A673 (cell line): ENCODE measurements around the gene CCDC85B. TPM values are rescaled to one million over a fixed set of nuclear protein-coding genes. Genes with fewer than 3 reads are reported as not detected.

Experiments used
- BruUV-seq: library from RNA; stranded (reverse); fragments of 400-500 nt; replicated peaks from 2 replicates; lab custom pipeline; 2021; lab: Mats Ljungman, UMichigan
- CTCF ChIA-PET: fragments of 300-600 bp; sonication (Branson Sonifier 250); formaldehyde crosslinking; loops from one replicate; lab custom pipeline; 2022; ENCODE audit warnings: antibody characterized with exemption; lab: Charles Lee
- POLR2A ChIA-PET: fragments of 300-600 bp; sonication (Branson Sonifier 250); formaldehyde crosslinking; loops from one replicate; lab custom pipeline; 2022; ENCODE audit warnings: antibody characterized with exemption; ENCODE audit not compliant: low non-redundant PET; lab: Charles Lee
- DNase-seq: peaks from one replicate; pipeline ENCODE4 v3.0.0-alpha.2; 2015; ENCODE audit warnings: low spot score
- H3K27ac ChIP-seq: fragments of 200-600 bp; sonication (generic); 2 replicates; pipeline ENCODE4 v1.5.1; 2016; ENCODE audit warnings: mixed run types, low read depth, mild to moderate bottlenecking, mixed read lengths, antibody characterized with exemption, low read length; ENCODE audit not compliant: poor library complexity, severe bottlenecking
- H3K27me3 ChIP-seq: fragments of 200-600 bp; sonication (generic); replicated peaks from 2 replicates; pipeline ENCODE4 v1.6.1; 2017; ENCODE audit warnings: mixed run types, low read depth, mild to moderate bottlenecking, mixed read lengths, antibody characterized with exemption, low read length; ENCODE audit not compliant: insufficient read depth, poor library complexity
- H3K36me3 ChIP-seq: fragments of 200-600 bp; sonication (generic); 2 replicates; pipeline ENCODE4 v1.6.1; 2016; ENCODE audit warnings: mixed run types, mild to moderate bottlenecking, mixed read lengths, antibody characterized with exemption, low read length; ENCODE audit not compliant: insufficient read depth, poor library complexity, severe bottlenecking
- H3K4me1 ChIP-seq: fragments of 200-600 bp; sonication (generic); 2 replicates; pipeline ENCODE4 v1.6.1; 2017; ENCODE audit warnings: mixed run types, mild to moderate bottlenecking, mixed read lengths, antibody characterized with exemption, low read length; ENCODE audit not compliant: insufficient read depth, poor library complexity, severe bottlenecking
- H3K4me3 ChIP-seq: fragments of 200-600 bp; sonication (generic); 2 replicates; pipeline ENCODE4 v1.5.1; 2016; ENCODE audit warnings: low read depth, mixed run types, mild to moderate bottlenecking, mixed read lengths, low read length; ENCODE audit not compliant: poor library complexity, severe bottlenecking
- H3K9me3 ChIP-seq: fragments of 200-600 bp; sonication (generic); 2 replicates; pipeline ENCODE4 v1.6.1; 2016; ENCODE audit warnings: mixed run types, low read depth, mild to moderate bottlenecking, mixed read lengths, antibody characterized with exemption, low read length; ENCODE audit not compliant: poor library complexity, severe bottlenecking
- CTCF ChIP-seq: fragments of 300-800, 200-600 bp; sonication (generic); conservative IDR thresholded peaks from 2 replicates; pipeline ENCODE4 v1.5.1; 2017; ENCODE audit warnings: low read depth, mild to moderate bottlenecking, antibody characterized with exemption, low read length, moderate library complexity, mixed read lengths
- EZH2 ChIP-seq: fragments of 200-600 bp; sonication (generic); IDR thresholded peaks from 2 replicates; pipeline ENCODE4 v1.6.1; 2017; ENCODE audit warnings: borderline replicate concordance, low read depth, mild to moderate bottlenecking, mixed read lengths, antibody characterized with exemption, low read length; ENCODE audit not compliant: poor library complexity, severe bottlenecking
- intact Hi-C: fragments of 100-400 bp; cut with micrococcal nuclease; formaldehyde crosslinking; loops from one replicate; pipeline ENCODE4 v1.10.0; 2022; ENCODE audit not compliant: unreplicated experiment
- total RNA-seq: library from RNA; stranded (reverse); gene quantifications from 2 replicates; pipeline ENCODE4 v1.2.3, GENCODE V29; 2021

The CCDC85B gene
- total RNA-seq, 1 experiment from 2014 or later: 32.3 TPM

- TSS peak; percentile 66 for BruUV-seq
- Histone ChIP-seq H3K27ac (peak within 1 kb of the TSS; percentile 99), H3K4me1 (peaks cover 25% of the 10 kb centered on the region), H3K27me3 (no peaks in the 10 kb centered on the region), H3K36me3 (peaks cover 50% of the 10 kb centered on the region), H3K9me3 (no peaks in the 10 kb centered on the region), H3K4me3 (peak within 1 kb of the TSS; percentile 95)
- TF ChIP-seq CTCF (peak; percentile 99), EZH2 (no peak)
- DNase-seq: peak; percentile 99
- ChIA-PET POLR2A (interaction anchor here (0.6 to 1.4 kb wide), 4 partner anchors 10 to 360 kb away, joined by 3 to 6 read pairs (median 4); partner anchors contain the start of gene CCDC85B), CTCF (interaction anchor here (0.5 to 2.4 kb wide), 17 partner anchors 8 to 500 kb away, joined by 3 to 65 read pairs (median 4); partner anchors contain the start of genes BANF1, CCDC85B, EIF1AD and FIBP)
- intact Hi-C loops: no loop called here
Measured at GRCh38 chr11:65860278-65861164, 30.0 kb upstream of the CCDC85B start, which contains the start of gene MUS81. Gene MUS81, plus strand, starts transcription at chr11:65860433. Its CDS starts 321 bp downstream, at chr11:65860754.

- peaks cover 50% of the 10 kb centered on the region for H3K36me3 ChIP-seq
- intact Hi-C loops: no loop called here
- H3K4me3 ChIP-seq: peak overlapping the region; percentile 95
- DNase-seq: no peak
- CTCF ChIA-PET: interaction anchor here (2.0 kb wide), 1 partner anchor 27 kb away, joined by 65 read pairs; the partner anchor contains the start of gene FIBP
- no peaks in the 10 kb centered on the region for H3K9me3 ChIP-seq
- TF ChIP-seq EZH2: no peak
- no peak for TF ChIP-seq CTCF
- H3K4me1 ChIP-seq: peaks cover 22% of the 10 kb centered on the region
- POLR2A ChIA-PET: no interaction called here
- H3K27ac ChIP-seq: peak overlapping the region; percentile 99
- H3K27me3 ChIP-seq: no peaks in the 10 kb centered on the region
- BruUV-seq: no TSS peak
Measured at GRCh38 chr11:65861165-65861505, 29.3 kb upstream of the CCDC85B start.

- POLR2A ChIA-PET: no interaction called here
- intact Hi-C loops: no loop called here
- DNase-seq: no peak
- H3K27ac ChIP-seq: peak overlapping the region; percentile 99
- TF ChIP-seq EZH2: no peak
- TF ChIP-seq CTCF: no peak
- H3K4me3 ChIP-seq: peak overlapping the region; percentile 95
- H3K36me3 ChIP-seq: peaks cover 48% of the 10 kb centered on the region
- no peaks in the 10 kb centered on the region for H3K9me3 ChIP-seq
- CTCF ChIA-PET: no interaction called here
- BruUV-seq: no TSS peak
- no peaks in the 10 kb centered on the region for H3K27me3 ChIP-seq
- H3K4me1 ChIP-seq: peaks cover 17% of the 10 kb centered on the region
Measured at GRCh38 chr11:65861533-65862183, 28.8 kb upstream of the CCDC85B start.
